ENCODE measurements around the gene IMPG1.

- no peak for TF ChIP-seq CTCF (IDR thresholded peaks at IDR 0.05; ENCODE audit: insufficient read depth, low read length)
- no peak for TF ChIP-seq POLR2AphosphoS5 (IDR thresholded peaks at IDR 0.05; ENCODE audit: low read depth)
- no peak for TF ChIP-seq REST (IDR thresholded peaks at IDR 0.05; ENCODE audit: insufficient replicate concordance, low read depth)
- TF ChIP-seq SPI1 (IDR thresholded peaks at IDR 0.05; ENCODE audit: borderline replicate concordance, low read depth): no peak
- no peak for TF ChIP-seq GABPA (IDR thresholded peaks at IDR 0.05; ENCODE audit: low read depth)
Measured at GRCh38 chr6:75963569-75963968, 108.9 kb downstream of the IMPG1 start.

Measured in HL-60 (cell line).